Tibial artery (tissue), 4 donors: ENCODE measurements around the gene GBX2.

Source experiments
- DNase-seq, 2 donors: peaks; one replicate each; pipeline ENCODE4 v3.0.0-alpha.2; 2019
- H3K27ac ChIP-seq, 2 donors: fragments of 200-600 bp; sonication (generic) in 1 of 2; 1 replicate in 1 of 2; 2 replicates in 1 of 2; pipeline ENCODE4 v1.5.1; 2018 to 2019; ENCODE audit warnings: mild to moderate bottlenecking in 1 of 2
- H3K27me3 ChIP-seq, 2 donors: fragments of 200-600 bp; sonication (generic) in 1 of 2; one replicate each; pipeline versions ENCODE4 v1.5.1 to v1.6.0; 2016 to 2019
- H3K36me3 ChIP-seq, 3 donors: fragments of 200-600 bp; sonication (generic) in 2 of 3; one replicate each; pipeline ENCODE4 v1.5.1; 2016 to 2019; ENCODE audit warnings: mild to moderate bottlenecking in 2 of 3
- H3K4me1 ChIP-seq, 4 donors: fragments of 200-600 bp; sonication (generic) in 2 of 4; 1 replicate in 3 of 4; 2 replicates in 1 of 4; pipeline ENCODE4 v1.5.1; 2016 to 2019
- H3K4me3 ChIP-seq, 2 donors: fragments of 200-600 bp; sonication (generic) in 1 of 2; 1 replicate in 1 of 2; 2 replicates in 1 of 2; pipeline ENCODE4 v1.5.1; 2018 to 2019; ENCODE audit warnings: mild to moderate bottlenecking in 2 of 2
- H3K9me3 ChIP-seq, 3 donors: fragments of 200-600 bp; sonication (generic) in 1 of 3; one replicate each; pipeline ENCODE4 v1.5.1; 2016 to 2019
- CTCF ChIP-seq, 2 experiments: fragments of 200-600 bp in 1 of 2; fragments of 450-650 bp in 1 of 2; IDR thresholded peaks; one replicate each; pipeline ENCODE4 v1.5.1; 2017 to 2019; ENCODE audit warnings: antibody characterized with exemption in 2 of 2, mild to moderate bottlenecking in 1 of 2, moderate library complexity in 1 of 2
- intact Hi-C: fragments of 100-400 bp; cut with DNase I; formaldehyde crosslinking; loops from one replicate; pipeline ENCODE4 v1.15.0; 2023; ENCODE audit warnings: low total_unique reads

GBX2 gene

GRCh38 chr2:236165842-236166795, 2.1 kb downstream of the GBX2 start:
- Histone ChIP-seq H3K27ac (no peak overlapping the region), H3K36me3 (no peaks in the 10 kb centered on the region), H3K9me3 (no peaks in the 10 kb centered on the region), H3K27me3 (peaks cover 15 to 100% of the 10 kb centered on the region in 2 donors), H3K4me1 (peaks cover 0 to 68% (median 44%) of the 10 kb centered on the region in 4 donors), H3K4me3 (peak overlapping the region; percentile 5 to 49)
- DNase-seq, result no peak
- no peak for TF ChIP-seq CTCF (IDR thresholded peaks at IDR 0.05)
- intact Hi-C loops, result no loop called here

DNA sequence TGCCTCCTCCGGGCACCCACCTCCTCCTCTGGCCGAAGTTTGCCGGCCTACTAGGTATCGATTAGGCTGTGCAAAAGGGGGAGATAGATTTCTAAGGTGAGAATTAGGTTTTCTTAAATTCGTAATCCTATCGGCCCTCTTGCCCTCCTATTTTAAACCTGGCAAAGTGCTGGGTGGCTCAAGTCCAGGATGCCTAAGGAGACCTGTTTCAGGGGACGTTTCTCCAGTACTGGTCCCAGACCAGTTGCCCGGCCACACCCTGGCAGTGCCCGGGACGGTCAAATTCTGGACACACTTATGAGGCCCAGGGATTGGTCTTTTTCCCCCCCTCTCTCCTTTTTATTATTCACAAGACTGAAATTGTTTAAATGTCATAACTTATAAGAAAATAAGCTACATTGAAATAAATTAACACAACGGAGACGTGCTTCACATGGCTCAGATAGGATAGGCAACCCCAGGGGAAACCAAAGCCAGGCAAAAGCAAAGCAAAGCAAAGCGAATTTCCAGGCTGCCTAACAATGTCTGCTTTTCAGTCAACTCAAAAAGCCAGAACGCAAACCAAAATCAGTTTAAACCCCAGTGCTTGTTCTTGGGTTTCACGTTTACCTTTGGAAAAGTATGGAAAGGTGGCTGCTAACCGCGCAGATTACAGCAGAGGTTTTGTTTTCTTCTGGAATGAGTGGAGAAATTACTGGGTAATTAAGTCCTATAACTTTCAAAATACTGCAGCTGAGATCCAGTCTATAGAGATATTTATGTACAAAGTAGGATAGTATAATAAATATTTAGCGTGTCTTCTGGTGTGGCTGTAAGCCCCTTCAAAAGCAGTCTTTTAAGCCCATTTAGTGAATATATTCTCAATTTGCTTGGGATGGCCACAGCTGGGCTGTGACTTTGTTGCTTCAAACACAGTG, 3.0 kb downstream of the GBX2 start:
- Histone ChIP-seq H3K4me1 (peaks cover 0 to 65% (median 44%) of the 10 kb centered on the region in 4 donors), H3K4me3 (peak overlapping the region in 1 of 2 donors; percentile 51), H3K36me3 (no peaks in the 10 kb centered on the region), H3K27me3 (peaks cover 13 to 100% of the 10 kb centered on the region in 2 donors), H3K9me3 (no peaks in the 10 kb centered on the region), H3K27ac (no peak overlapping the region)
- no peak for TF ChIP-seq CTCF (IDR thresholded peaks at IDR 0.05)
- DNase-seq, result no peak
- intact Hi-C loops, result no loop called here

GRCh38 chr2:236164201-236164924, 3.8 kb downstream of the GBX2 start:
- Histone ChIP-seq H3K36me3 (no peaks in the 10 kb centered on the region), H3K27ac (no peak overlapping the region), H3K27me3 (peaks cover 13 to 100% of the 10 kb centered on the region in 2 donors), H3K4me1 (peaks cover 0 to 71% (median 44%) of the 10 kb centered on the region in 4 donors), H3K9me3 (no peaks in the 10 kb centered on the region), H3K4me3 (peak overlapping the region; percentile 32 to 51)
- intact Hi-C loops, result no loop called here
- DNase-seq, result no peak
- no peak for TF ChIP-seq CTCF (IDR thresholded peaks at IDR 0.05)

- H3K4me3 ChIP-seq, result peak overlapping the region; percentile 32 to 51
- DNase-seq, result no peak
- no peak for TF ChIP-seq CTCF (IDR thresholded peaks at IDR 0.05)
- H3K27me3 ChIP-seq, result peaks cover 12 to 100% of the 10 kb centered on the region in 2 donors
- H3K36me3 ChIP-seq, result no peaks in the 10 kb centered on the region
- peaks cover 0 to 63% (median 43%) of the 10 kb centered on the region in 4 donors for H3K4me1 ChIP-seq
- intact Hi-C loops, result no loop called here
- H3K9me3 ChIP-seq, result no peaks in the 10 kb centered on the region
- no peak overlapping the region for H3K27ac ChIP-seq
These were observed 4.5 kb downstream of the GBX2 start for GRCh38 chr2:236163471-236164200.
